Measurements from ENCODE around the gene ZIC4. TPM values are rescaled to one million over a fixed set of nuclear protein-coding genes. Genes with fewer than 3 reads are reported as not detected.

ZIC4 gene
- total and polyA plus RNA-seq, 2 of the 8 experiments (the other 6 are each of a cell fraction or from before 2014, with no cell fraction given): 0.03 to 0.13 TPM

DNA sequence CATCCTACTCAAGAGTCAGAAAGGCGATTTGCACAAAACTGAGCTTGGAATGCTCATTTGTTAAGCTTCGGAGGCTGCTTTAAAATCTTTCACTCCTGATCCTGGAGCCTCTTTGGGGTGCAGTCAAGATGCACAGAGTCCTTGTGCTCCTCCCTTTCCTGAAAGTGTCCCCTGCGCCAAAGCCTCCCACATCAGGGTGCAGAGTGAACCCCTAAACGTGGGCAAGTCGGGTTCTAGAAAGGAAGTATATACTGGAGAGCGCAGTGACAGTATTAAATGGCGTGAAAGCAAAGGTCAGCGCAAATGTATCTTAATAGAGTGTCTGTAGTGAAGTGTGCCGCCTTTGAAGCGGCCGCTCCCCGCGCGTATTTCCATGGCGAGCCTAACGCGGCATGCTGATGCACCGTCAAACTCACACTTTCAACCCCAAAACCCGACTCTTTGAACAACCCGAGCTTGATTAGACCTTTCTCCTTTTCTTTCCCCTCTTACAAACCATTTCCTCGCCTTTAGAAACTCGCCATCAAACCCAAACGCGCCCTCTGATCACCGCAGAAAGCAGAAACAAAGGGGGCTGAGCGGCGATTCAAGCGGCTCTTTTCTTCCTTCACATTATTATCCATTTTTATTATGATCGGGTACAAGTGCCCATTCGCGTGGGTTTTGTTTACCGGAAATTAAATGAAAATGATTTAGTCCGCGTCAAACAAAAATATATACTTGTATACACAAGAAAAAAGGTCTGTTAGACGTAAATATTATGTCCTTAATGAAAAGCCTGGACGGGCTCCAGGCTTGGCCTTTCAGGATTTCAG, 18.3 kb downstream of the ZIC4 start (continued):
- no peak for TF ChIP-seq KDM5A (IDR thresholded peaks at IDR 0.05; ENCODE audit: low read length)
- peak; percentile 98 for TF ChIP-seq SUZ12 (IDR thresholded peaks at IDR 0.05; ENCODE audit: low read length)

All from H1 (cell line).